Loucy (cell line): ENCODE data around the gene LPIN1.
"Not testable (repeated sequence)": the region's sequence is repeated elsewhere in the genome, so short reads cannot be mapped to it uniquely, and the experiment has no call there.

Source experiments
- H2AFZ ChIP-seq: fragments of 200-600 bp; sonication (generic); 2 replicates; pipeline ENCODE4 v1.6.0; 2016; ENCODE audit warnings: antibody characterized with exemption, mild to moderate bottlenecking, low read length, moderate library complexity
- H3F3A ChIP-seq: fragments of 200-600 bp; 2 replicates; pipeline ENCODE4 v1.6.0; 2016; ENCODE audit warnings: antibody characterized with exemption, low read depth, mild to moderate bottlenecking
- H3K27me3 ChIP-seq: fragments of 200-600 bp; sonication (generic); 2 replicates; pipeline ENCODE4 v1.6.1; 2014; ENCODE audit warnings: low read length, mild to moderate bottlenecking; ENCODE audit not compliant: insufficient read depth, poor library complexity, severe bottlenecking
- H3K36me3 ChIP-seq: fragments of 200-600 bp; sonication (generic); 2 replicates; pipeline ENCODE4 v1.6.1; 2016; ENCODE audit warnings: low read length; ENCODE audit not compliant: insufficient read depth
- H3K4me1 ChIP-seq: fragments of 200-600 bp; sonication (generic); 2 replicates; pipeline ENCODE4 v1.5.1; 2014; ENCODE audit warnings: low read length, mild to moderate bottlenecking; ENCODE audit not compliant: insufficient read depth, poor library complexity, severe bottlenecking
- H3K4me2 ChIP-seq: fragments of 200-600 bp; sonication (generic); 2 replicates; pipeline ENCODE4 v1.6.0; 2014; ENCODE audit warnings: antibody characterized with exemption, low read length, low read depth, mild to moderate bottlenecking; ENCODE audit not compliant: poor library complexity, severe bottlenecking
- H3K4me3 ChIP-seq: fragments of 200-600 bp; sonication (generic); 2 replicates; pipeline ENCODE4 v1.5.1; 2014; ENCODE audit warnings: low read length, mild to moderate bottlenecking, mixed read lengths; ENCODE audit not compliant: poor library complexity, severe bottlenecking
- H3K79me2 ChIP-seq: fragments of 200-600 bp; sonication (generic); 2 replicates; pipeline ENCODE4 v1.6.1; 2014; ENCODE audit warnings: low read length; ENCODE audit not compliant: insufficient read depth
- H3K9ac ChIP-seq: fragments of 200-600 bp; sonication (generic); 2 replicates; pipeline ENCODE4 v1.6.0; 2014; ENCODE audit warnings: mild to moderate bottlenecking, low read depth, low read length, moderate library complexity; ENCODE audit not compliant: poor library complexity, severe bottlenecking
- H3K9me2 ChIP-seq: fragments of 200-600 bp; sonication (generic); replicated peaks from 2 replicates; pipeline ENCODE4 v1.6.1; 2016; ENCODE audit warnings: low read depth, low read length, mixed read lengths
- H3K9me3 ChIP-seq: fragments of 200-600 bp; sonication (generic); 2 replicates; pipeline ENCODE4 v1.6.1; 2014; ENCODE audit warnings: mild to moderate bottlenecking, antibody characterized with exemption, low read length, low read depth; ENCODE audit not compliant: insufficient read depth
- H4K20me1 ChIP-seq: fragments of 200-600 bp; sonication (generic); 2 replicates; pipeline ENCODE4 v1.6.0; 2014; ENCODE audit warnings: antibody characterized with exemption, low read length, mild to moderate bottlenecking; ENCODE audit not compliant: insufficient read depth, poor library complexity, severe bottlenecking
- CTCF ChIP-seq: fragments of 200-600 bp; sonication (generic); conservative IDR thresholded peaks from 2 replicates; pipeline ENCODE4 v1.5.1; 2014; ENCODE audit warnings: mild to moderate bottlenecking, antibody characterized with exemption, low read length
- EZH2phosphoT487 ChIP-seq: fragments of 200-600 bp; IDR thresholded peaks from 2 replicates; pipeline ENCODE4 v1.6.1; 2018; ENCODE audit warnings: antibody characterized with exemption, mild to moderate bottlenecking, moderate library complexity, borderline replicate concordance

The LPIN1 gene

GRCh38 chr2:11820650-11821049 is 74.2 kb downstream of the LPIN1 start:
- no peaks in the 10 kb centered on the region for H3F3A ChIP-seq
- no peak overlapping the region for H3K4me2 ChIP-seq
- no peaks in the 10 kb centered on the region for H3K79me2 ChIP-seq
- H3K4me1 ChIP-seq: no peaks in the 10 kb centered on the region
- no peaks in the 10 kb centered on the region for H3K9me2 ChIP-seq
- H3K4me3 ChIP-seq: no peak overlapping the region
- H3K9me3 ChIP-seq: no peaks in the 10 kb centered on the region
- no peaks in the 10 kb centered on the region for H4K20me1 ChIP-seq
- TF ChIP-seq EZH2phosphoT487 (no peak), CTCF (no peak)
- no peak overlapping the region for H3K9ac ChIP-seq
- no peak overlapping the region for H2AFZ ChIP-seq
- H3K36me3 ChIP-seq: peaks cover 82% of the 10 kb centered on the region; the same call in 1 of the 2 replicates
- no peaks in the 10 kb centered on the region for H3K27me3 ChIP-seq

- Histone ChIP-seq H4K20me1 (no peaks in the 10 kb centered on the region), H3K79me2 (no peaks in the 10 kb centered on the region), H3K4me1 (no peaks in the 10 kb centered on the region), H3F3A (no peaks in the 10 kb centered on the region), H3K4me2 (no peak overlapping the region), H3K36me3 (peaks cover 79% of the 10 kb centered on the region; the same call in 1 of the 2 replicates), H3K9me2 (no peaks in the 10 kb centered on the region), H2AFZ (no peak overlapping the region), H3K9ac (no peak overlapping the region), H3K4me3 (no peak overlapping the region), H3K27me3 (no peaks in the 10 kb centered on the region), H3K9me3 (no peaks in the 10 kb centered on the region)
- TF ChIP-seq EZH2phosphoT487: no peak
- no peak for TF ChIP-seq CTCF
These were observed 75.3 kb downstream of the LPIN1 start for GRCh38 chr2:11821705-11822104.

- H3K79me2 ChIP-seq, H3K9me2 ChIP-seq, H3K9ac ChIP-seq, H3K27me3 ChIP-seq, H3K4me2 ChIP-seq, H3F3A ChIP-seq, H4K20me1 ChIP-seq, H3K9me3 ChIP-seq, H2AFZ ChIP-seq, H3K4me1 ChIP-seq, H3K4me3 ChIP-seq: not testable (repeated sequence)
- peaks cover 79% of the 10 kb centered on the region; the same call in 1 of the 2 replicates for H3K36me3 ChIP-seq
These were observed 75.9 kb downstream of the LPIN1 start for GRCh38 chr2:11822359-11822745.

GRCh38 chr2:11822746-11823451 is 76.5 kb downstream of the LPIN1 start:
- Histone ChIP-seq H3K9me3 (no peaks in the 10 kb centered on the region), H3K4me2 (no peak overlapping the region), H3K9ac (no peak overlapping the region), H3K79me2 (no peaks in the 10 kb centered on the region), H2AFZ (no peak overlapping the region), H3F3A (no peaks in the 10 kb centered on the region), H3K27me3 (no peaks in the 10 kb centered on the region), H4K20me1 (no peaks in the 10 kb centered on the region), H3K4me3 (no peak overlapping the region), H3K4me1 (no peaks in the 10 kb centered on the region), H3K36me3 (peaks cover 77% of the 10 kb centered on the region; the same call in 1 of the 2 replicates), H3K9me2 (no peaks in the 10 kb centered on the region)
- TF ChIP-seq CTCF: no peak
